Measurements from ENCODE around the gene ACCSL.

Gene ACCSL

DNA sequence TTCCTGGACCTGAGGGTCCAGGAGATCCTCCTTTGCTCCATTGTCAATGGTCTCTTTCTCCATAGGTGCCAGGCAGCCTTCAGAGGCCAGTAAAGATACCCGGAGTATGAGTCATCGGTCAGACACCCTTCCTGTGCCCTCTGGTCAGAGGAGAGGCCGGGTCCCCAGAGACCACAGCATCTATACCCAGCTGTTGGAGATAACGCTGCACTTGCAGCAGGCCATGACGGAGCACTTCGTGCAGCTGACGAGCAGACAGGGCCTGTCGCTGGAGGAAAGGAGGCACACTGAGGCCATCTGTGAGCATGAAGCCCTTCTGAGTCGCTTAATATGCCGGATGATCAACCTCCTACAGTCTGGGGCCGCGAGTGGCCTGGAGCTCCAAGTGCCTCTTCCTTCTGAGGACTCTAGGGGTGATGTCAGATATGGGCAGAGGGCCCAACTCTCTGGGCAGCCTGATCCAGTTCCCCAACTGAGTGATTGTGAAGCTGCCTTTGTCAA lies at the start of gene ACCSL:
TSS of gene ACCSL (plus strand) at position 51 of the 501 bp plus-strand sequence. CDS start at position 107, 56 bp downstream.
- DNase-seq, result no peak

GRCh38 chr11:43998308-43998707 lies 49.5 kb upstream of the ACCSL start:
- DNase-seq, result no peak

- no peak for DNase-seq
These were observed 47.0 kb upstream of the ACCSL start for GRCh38 chr11:44000731-44001130.

DNA sequence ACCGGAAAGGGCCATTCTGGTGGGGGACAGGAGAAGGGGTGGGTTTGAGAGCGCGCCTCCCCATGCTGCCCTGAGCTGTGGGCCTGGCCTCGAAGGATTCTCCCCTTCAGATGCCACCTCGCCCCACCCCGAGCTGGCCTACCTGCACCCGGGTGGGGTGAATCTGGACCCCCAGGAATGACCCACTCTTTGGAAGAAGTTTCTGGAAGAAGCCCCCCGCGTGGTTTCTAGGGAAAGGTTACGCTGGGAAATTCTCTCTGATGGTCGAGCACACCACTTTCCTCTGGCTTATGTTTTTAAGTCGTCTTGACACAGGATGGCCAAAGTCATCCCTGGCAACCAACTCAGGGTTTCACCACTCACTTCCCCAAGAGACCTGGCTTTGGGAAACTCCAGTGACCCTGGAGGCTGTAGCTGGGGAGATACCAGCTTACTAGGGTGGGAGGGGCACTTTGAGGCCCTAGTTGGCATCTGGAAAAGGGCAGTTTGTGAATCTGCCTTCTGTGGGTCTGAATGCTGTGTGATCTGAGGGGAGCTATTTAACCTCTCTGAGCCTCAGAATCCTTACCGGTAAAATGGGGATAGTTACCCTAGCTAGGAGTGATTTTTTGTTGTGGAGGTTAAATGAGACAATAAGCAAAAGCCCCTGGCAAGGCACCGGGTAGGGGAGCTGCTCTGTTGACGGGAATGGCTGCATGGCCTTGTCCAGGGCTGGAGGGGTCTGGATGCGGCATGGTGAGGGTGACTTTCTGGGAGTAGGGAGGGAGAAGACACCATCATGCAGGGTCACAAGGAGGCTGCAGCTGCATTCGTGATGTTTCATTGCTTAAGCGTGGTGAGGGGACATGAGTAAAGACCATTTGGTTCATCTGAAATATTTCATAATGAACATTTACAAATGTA lies 45.3 kb upstream of the ACCSL start:
- no peak for DNase-seq

DNA sequence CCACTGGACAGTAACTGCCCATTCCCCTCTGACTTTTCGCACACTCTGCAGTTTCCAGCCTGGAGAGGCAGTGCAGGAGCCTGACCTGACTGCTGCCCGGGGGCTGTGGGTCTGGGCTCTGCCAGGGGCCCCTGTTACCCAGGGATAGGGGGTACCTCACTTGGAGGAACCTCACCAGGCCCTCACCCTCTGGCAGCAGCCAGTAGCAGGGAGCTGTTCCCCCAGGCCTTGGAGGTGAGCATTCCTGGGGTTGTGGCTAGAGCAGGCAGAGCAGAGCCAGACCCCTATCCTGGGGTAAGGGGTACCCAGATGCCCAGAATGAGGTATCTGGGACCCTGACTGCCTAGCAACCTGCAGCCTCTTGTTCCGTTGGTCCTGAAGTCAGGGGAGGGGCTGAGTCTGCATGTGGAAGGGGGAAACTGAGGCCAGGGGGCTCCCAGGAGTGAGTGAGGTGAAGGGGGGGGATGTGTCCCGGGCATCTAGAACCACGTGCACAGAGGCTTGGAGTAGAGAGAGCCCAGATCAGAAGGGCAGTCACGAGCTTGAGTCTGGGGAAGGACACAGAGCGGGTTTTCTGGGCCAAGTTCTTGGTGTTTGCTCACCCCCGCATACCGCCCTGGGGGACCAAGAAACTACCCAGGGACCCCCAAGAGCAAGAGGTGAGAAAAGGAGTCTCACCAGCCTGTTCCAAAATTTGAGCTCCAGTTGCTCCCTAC lies 43.9 kb upstream of the ACCSL start:
- DNase-seq, result no peak

DNA sequence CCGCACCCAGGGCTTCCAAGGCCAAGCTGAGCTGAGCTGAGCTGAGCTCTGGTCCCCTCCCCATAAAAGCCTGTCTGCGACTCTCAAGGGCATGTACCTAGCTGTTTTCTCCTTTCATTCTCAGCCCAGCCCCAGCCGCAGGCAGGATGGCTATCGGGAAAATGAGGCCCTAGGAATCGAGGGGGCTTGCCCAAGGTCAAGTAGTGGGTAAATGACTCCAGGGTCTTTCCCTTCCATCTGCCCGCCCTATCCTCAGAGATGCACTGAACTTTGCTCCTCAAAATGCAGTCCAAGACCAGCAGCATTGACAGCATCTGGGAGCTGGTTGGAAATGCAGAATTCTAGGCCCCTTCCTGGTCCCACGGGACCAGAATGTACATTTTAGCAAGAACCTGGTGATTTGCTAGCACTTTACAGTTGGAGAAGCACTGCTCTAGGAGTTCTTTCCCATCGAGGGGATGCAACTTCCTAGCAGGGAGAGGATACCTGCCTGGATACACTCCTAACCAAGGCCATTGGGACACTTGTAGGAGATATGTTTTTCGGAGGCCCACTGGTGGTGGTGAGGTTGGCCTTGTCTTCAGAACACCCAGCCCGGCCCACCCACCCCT lies 43.2 kb upstream of the ACCSL start:
- DNase-seq, result no peak

DNA sequence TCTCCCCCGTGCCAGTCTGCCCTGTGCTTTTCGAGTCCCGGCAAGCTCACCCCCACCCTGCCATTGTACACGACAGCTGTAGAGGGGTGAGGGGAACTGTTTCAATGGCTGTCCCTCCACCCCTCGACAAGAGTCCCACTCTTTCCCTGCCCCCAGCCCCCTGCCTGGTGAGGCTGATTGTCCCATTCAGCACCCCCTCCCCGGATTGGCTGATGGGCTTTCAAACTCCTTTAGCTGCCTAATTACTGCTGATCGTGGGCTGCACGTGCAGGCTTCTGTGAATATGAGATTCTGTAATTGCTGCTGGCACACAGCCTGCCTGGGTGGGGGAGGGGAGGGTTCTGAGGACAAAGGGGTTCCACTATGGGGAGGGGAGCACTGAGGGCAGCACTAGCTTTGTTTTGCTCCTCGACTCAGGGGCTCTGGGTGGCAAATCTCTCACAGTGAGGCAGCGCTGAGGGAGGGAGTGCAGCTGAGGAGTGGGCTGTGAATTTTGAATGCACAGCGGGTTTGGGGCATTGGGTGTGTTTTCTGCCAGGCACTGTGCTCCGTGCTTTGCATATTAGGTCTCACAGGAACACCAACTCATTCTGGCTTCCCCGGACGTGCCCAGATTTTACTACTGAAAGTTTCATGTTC lies 42.6 kb upstream of the ACCSL start:
- no peak for DNase-seq

DNA sequence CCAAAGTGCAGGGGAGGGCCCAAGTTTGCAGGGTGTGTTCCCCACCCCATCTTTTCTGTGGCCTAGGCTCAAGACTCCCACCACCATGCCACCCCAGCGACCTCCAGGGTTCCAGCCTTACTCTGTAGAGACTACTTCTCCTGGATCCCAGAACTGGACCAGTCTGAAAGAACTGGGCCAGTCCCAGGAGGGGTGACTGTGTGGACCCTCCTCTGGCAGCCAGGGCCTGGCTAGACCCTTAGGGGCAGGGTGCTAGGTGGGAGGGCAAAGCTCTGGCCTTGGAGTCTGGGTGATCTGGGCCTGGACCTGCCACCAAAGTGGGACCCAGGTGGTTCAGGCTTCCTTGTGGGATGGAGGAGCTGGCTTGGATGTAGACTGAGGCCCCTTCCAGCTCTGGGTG lies 41.8 kb upstream of the ACCSL start:
- DNase-seq, result no peak

DNA sequence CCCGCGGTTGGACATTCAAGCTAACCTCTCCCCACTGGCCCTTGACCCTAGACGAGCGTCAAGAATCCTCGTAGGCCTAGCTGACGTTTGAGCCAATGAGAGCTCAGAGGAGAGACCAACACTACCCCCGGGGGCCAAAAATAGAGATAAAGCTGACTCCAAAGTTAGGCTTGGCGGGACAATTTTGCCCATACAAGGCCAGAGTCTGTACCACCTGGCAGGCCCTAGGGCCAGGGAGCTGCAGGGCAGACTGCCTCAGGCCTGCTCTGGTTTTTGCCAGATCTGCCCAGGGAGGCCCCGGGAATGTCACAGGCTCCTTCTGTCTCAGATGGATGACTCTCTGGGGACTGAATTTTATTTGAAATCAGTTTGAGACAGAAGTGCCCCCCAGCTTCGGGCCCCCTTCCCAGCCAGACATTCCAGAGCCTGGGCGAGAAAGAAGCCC lies 40.8 kb upstream of the ACCSL start:
- no peak for DNase-seq

DNA sequence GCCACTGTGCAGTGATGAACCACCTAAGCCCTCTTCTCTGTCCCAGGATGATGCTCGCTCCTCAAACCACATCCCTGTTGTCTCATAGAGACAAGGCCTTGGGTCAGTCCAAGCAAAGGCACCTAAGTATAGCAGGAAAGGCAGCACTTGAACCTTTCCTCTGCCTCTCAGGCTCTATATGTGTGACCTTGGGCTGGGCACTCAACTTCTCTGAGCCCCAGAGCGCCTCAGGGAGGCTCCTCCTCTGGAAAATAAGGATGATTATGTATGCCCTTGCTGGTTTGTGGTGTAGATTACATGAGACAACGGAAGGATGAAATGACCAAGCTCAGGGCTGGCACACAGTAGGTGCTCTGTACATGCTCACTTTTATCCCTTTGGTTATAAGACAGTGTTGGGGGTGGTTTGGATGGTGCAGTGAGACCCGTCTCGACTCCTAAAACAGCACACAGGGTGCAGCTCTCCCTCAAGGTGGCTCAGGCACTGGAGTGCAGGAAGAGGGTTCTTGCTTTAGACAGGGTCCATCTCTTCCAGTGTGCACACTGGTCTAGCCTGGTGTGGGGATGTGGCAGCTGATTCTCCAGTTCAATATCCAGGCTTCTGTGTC lies 40.2 kb upstream of the ACCSL start:
- no peak for DNase-seq

GRCh38 chr11:44008088-44008501 lies 39.7 kb upstream of the ACCSL start:
- DNase-seq, result no peak

GRCh38 chr11:44008698-44009097 lies 39.1 kb upstream of the ACCSL start:
- DNase-seq, result no peak

DNA sequence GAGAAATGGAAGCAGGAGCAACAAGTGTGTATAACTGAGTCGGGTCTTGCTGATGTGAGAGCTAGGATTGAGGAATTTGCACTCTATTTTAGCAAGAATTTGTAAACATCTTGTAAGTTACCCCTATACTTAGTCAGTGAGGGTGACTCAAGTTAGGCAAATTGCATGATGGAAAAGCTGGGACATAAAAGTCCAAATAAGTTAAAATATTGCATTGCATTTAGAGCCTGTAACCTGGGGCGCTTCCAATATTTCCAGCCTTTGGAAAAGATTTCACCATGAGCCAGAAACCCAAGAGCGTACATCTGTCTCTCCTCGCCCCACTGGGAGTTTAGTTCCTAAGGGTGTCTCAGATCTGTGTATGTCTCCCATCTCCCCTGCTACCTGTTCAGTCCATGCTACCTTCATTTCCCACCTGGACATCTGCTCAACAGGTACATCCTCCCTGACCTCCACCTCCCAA lies 37.0 kb upstream of the ACCSL start:
- no peak for DNase-seq

- DNase-seq, result no peak
These were observed 36.0 kb upstream of the ACCSL start for GRCh38 chr11:44011797-44012196.

- no peak for DNase-seq
These were observed 32.7 kb upstream of the ACCSL start for GRCh38 chr11:44014968-44015623.

DNA sequence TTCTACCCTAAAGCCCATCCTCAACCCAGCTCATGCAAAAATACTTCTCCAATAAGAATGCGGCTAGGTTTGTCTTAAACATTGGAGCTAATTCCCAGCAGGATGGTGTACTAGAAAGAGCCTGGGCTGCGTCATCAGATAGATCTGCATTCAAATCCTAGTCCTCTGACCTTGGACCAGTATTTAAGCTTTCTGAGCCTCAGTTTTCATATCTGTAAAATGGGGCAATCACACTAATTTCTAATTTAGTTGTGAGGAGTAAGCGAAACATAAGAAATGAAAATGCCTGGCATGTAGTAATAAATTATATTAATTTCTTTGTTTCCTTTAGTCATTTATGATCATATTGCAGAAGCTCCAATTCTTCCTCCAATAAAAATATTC lies 32.2 kb upstream of the ACCSL start:
- no peak for DNase-seq

- no peak for DNase-seq
These were observed 31.6 kb upstream of the ACCSL start for GRCh38 chr11:44016131-44016530.

DNA sequence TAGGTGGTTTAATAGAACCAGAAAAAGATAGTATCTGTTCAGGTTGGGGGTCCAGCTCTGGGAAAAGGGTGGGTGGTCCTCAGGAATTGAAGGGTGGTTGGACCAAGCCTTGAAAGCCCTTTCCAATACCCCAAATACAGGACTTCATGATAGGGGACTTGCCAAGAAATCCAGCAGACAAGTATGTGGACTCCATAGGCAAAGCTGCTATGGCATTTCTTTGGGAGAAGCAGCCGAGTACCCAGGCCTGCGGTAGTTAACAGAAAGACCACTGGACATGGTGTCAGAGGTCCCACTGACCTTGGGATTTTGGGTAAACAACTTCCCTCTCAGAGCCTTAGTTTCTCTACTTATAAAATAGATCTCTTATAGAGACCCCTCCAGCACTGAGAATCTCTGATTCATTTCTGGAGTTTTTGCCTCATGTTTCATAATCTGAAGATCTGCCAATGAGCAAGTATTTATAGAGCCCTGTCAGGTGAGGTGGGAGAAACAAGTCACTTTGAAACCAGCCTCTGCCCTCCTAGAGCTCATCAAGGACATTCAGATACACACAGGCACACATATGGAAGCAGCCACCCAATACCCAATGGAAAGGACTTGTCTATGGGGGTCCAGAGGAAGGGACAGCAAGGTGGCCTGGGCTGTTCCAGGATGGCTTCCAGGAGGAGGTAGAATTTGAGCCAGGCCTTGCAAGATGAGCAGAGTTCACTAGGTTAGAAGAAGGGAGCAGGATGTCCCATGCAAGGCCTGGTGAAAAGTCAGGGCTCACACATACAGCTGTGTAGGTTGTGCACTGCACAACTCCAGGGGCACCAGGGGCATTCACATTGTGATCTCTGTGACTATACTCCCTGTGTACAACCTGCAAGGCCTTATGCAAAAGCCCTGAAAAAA lies 31.0 kb upstream of the ACCSL start:
- DNase-seq, result no peak

GRCh38 chr11:44017443-44018126 lies 30.2 kb upstream of the ACCSL start:
- DNase-seq, result no peak

DNA sequence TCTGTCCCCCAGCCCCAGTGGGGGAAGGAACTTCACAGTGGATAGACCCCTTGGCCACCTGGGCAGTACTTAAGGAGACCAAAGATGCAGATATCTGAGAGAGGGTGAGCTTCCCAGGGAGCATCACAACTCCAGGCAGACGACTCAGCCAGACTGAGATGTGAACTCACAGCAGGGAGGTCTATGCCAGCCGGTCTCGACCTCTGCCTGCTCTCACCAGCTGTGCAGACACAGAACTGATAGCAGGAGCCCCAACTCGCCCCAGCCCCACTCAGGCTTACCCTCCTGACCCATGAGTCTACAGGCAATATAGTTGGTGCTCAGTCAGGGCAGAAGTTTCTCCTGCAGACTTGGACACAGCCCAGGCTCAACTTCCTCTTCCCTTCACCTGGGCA lies 29.7 kb upstream of the ACCSL start:
- no peak for DNase-seq
